ENCODE data around the gene COL23A1.

DNA sequence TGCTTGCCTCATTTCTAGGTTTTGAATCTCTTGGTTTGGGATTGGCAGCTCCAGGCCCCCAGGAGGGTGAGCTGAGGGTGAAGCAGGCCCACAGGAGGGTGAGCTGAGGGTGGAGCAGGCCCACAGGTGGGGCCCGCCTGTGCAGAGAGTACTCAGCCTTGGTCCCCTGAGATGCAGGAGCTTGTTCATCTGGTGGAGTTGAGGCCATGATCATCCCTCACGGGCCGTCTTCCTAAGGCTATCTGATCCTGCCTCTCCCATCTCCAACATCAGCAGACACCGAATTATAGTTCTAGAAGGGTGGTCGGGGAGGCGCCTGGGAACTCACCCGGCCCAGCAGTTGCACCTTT, 225.9 kb downstream of the COL23A1 start:
- TF ChIP-seq, protein P1, sequence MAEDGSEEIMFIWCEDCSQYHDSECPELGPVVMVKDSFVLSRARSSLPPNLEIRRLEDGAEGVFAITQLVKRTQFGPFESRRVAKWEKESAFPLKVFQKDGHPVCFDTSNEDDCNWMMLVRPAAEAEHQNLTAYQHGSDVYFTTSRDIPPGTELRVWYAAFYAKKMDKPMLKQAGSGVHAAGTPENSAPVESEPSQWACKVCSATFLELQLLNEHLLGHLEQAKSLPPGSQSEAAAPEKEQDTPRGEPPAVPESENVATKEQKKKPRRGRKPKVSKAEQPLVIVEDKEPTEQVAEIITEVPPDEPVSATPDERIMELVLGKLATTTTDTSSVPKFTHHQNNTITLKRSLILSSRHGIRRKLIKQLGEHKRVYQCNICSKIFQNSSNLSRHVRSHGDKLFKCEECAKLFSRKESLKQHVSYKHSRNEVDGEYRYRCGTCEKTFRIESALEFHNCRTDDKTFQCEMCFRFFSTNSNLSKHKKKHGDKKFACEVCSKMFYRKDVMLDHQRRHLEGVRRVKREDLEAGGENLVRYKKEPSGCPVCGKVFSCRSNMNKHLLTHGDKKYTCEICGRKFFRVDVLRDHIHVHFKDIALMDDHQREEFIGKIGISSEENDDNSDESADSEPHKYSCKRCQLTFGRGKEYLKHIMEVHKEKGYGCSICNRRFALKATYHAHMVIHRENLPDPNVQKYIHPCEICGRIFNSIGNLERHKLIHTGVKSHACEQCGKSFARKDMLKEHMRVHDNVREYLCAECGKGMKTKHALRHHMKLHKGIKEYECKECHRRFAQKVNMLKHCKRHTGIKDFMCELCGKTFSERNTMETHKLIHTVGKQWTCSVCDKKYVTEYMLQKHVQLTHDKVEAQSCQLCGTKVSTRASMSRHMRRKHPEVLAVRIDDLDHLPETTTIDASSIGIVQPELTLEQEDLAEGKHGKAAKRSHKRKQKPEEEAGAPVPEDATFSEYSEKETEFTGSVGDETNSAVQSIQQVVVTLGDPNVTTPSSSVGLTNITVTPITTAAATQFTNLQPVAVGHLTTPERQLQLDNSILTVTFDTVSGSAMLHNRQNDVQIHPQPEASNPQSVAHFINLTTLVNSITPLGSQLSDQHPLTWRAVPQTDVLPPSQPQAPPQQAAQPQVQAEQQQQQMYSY (CRISPR knock-in tag; IDR thresholded peaks at IDR 0.05): no peak
- TF ChIP-seq, protein P2, sequence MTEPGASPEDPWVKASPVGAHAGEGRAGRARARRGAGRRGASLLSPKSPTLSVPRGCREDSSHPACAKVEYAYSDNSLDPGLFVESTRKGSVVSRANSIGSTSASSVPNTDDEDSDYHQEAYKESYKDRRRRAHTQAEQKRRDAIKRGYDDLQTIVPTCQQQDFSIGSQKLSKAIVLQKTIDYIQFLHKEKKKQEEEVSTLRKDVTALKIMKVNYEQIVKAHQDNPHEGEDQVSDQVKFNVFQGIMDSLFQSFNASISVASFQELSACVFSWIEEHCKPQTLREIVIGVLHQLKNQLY (CRISPR knock-in tag; IDR thresholded peaks at IDR 0.05): no peak
- TF ChIP-seq, protein P3, sequence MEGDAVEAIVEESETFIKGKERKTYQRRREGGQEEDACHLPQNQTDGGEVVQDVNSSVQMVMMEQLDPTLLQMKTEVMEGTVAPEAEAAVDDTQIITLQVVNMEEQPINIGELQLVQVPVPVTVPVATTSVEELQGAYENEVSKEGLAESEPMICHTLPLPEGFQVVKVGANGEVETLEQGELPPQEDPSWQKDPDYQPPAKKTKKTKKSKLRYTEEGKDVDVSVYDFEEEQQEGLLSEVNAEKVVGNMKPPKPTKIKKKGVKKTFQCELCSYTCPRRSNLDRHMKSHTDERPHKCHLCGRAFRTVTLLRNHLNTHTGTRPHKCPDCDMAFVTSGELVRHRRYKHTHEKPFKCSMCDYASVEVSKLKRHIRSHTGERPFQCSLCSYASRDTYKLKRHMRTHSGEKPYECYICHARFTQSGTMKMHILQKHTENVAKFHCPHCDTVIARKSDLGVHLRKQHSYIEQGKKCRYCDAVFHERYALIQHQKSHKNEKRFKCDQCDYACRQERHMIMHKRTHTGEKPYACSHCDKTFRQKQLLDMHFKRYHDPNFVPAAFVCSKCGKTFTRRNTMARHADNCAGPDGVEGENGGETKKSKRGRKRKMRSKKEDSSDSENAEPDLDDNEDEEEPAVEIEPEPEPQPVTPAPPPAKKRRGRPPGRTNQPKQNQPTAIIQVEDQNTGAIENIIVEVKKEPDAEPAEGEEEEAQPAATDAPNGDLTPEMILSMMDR (IDR thresholded peaks at IDR 0.05): no peak
- TF ChIP-seq, protein P4, sequence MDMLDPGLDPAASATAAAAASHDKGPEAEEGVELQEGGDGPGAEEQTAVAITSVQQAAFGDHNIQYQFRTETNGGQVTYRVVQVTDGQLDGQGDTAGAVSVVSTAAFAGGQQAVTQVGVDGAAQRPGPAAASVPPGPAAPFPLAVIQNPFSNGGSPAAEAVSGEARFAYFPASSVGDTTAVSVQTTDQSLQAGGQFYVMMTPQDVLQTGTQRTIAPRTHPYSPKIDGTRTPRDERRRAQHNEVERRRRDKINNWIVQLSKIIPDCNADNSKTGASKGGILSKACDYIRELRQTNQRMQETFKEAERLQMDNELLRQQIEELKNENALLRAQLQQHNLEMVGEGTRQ (CRISPR knock-in tag; IDR thresholded peaks at IDR 0.05): no peak
- TF ChIP-seq CBFB (CRISPR knock-in tag; IDR thresholded peaks at IDR 0.05; ENCODE audit: low read depth) (no peak), ZNF138 (CRISPR knock-in tag; conservative IDR thresholded peaks at IDR 0.05) (no peak)
- TF ChIP-seq, protein P5, sequence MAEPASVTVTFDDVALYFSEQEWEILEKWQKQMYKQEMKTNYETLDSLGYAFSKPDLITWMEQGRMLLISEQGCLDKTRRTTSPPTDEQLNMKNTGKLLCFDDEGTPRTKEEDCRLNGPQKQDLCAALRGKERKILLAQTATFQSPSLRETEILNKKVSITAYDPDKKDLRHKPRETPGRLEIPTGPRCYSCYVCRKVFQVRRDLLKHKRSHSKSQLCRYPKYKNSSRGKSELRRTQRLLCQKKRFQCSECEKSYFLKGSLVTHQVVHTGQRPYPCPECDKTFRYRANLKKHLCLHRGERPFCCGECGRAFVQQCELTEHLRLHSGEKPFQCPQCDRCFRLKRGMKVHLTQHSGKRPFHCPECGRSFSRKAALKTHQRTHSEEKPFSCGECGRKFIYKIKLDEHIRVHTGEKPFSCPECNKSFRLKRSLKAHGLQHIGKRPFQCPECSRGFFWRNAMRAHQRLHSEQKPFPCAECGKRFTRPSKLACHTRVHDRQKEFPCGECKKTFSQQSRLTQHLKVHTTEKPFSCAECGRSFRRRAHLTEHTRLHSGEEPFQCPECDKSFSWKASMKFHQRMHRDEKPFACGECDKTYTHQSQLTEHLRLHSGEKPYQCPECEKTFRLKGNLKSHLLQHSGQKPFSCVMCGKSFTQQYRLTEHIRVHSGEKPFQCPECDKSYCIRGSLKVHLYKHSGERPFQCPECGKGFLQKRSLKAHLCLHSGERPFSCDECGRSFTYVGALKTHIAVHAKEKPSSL (CRISPR knock-in tag; conservative IDR thresholded peaks at IDR 0.05): no peak
